Islet of Langerhans (tissue), 1 donor: Measurements from ENCODE around the gene SPNS2.

Experiments used
- FAIRE-seq: peaks from one replicate; lab custom pipeline; 2011; peaks lifted over from hg19 to GRCh38; lab: Jason Lieb, UNC

Gene SPNS2

GRCh38 chr17:4503283-4504025, 4.8 kb downstream of the SPNS2 start:
- FAIRE-seq: no peak

GRCh38 chr17:4504188-4504587, 5.5 kb downstream of the SPNS2 start:
- no peak for FAIRE-seq

GRCh38 chr17:4505187-4505586, 6.5 kb downstream of the SPNS2 start:
- FAIRE-seq: no peak

GRCh38 chr17:4506175-4506813, 7.6 kb downstream of the SPNS2 start:
- FAIRE-seq: no peak

GRCh38 chr17:4506892-4507291, 8.2 kb downstream of the SPNS2 start:
- FAIRE-seq: no peak

GRCh38 chr17:4507361-4508111, 8.9 kb downstream of the SPNS2 start:
- no peak for FAIRE-seq

GRCh38 chr17:4508207-4508606, 9.5 kb downstream of the SPNS2 start:
- FAIRE-seq: no peak

- FAIRE-seq: no peak
These were observed 10.7 kb downstream of the SPNS2 start for GRCh38 chr17:4509401-4509800.

- FAIRE-seq: no peak
These were observed 11.4 kb downstream of the SPNS2 start for GRCh38 chr17:4509923-4510617.

- FAIRE-seq: no peak
These were observed 11.9 kb downstream of the SPNS2 start for GRCh38 chr17:4510618-4510941.

- no peak for FAIRE-seq
These were observed 12.7 kb downstream of the SPNS2 start for GRCh38 chr17:4511199-4511932.

GRCh38 chr17:4512156-4513112, 13.8 kb downstream of the SPNS2 start:
- no peak for FAIRE-seq

GRCh38 chr17:4513113-4514032, 14.7 kb downstream of the SPNS2 start:
- no peak for FAIRE-seq

- no peak for FAIRE-seq
These were observed 15.5 kb downstream of the SPNS2 start for GRCh38 chr17:4514206-4514605.

- no peak for FAIRE-seq
These were observed 16.1 kb downstream of the SPNS2 start for GRCh38 chr17:4514779-4515178.

GRCh38 chr17:4515501-4515900, 16.8 kb downstream of the SPNS2 start:
- no peak for FAIRE-seq

GRCh38 chr17:4516735-4517134, 18.1 kb downstream of the SPNS2 start:
- FAIRE-seq: no peak

- no peak for FAIRE-seq
These were observed 20.2 kb downstream of the SPNS2 start for GRCh38 chr17:4518901-4519300.

GRCh38 chr17:4519361-4519788, 20.7 kb downstream of the SPNS2 start:
- no peak for FAIRE-seq
